Head of caudate nucleus (tissue), 42 donors: ENCODE measurements around the gene HOXA10.
A peak's percentile ranks its signal among the peaks of the same experiment; 100 is the strongest.

ENCODE experiments used
- DNase-seq, 42 donors: peaks; one replicate each; pipeline versions ENCODE4 v3.0.0 to v3.0.0-alpha.2; 2020 to 2021; ENCODE audit warnings: mixed read lengths in 7 of 42
- intact Hi-C: fragments of 100-400 bp; cut with DNase I; formaldehyde crosslinking; loops from one replicate; pipeline ENCODE4 v1.15.0; 2022

The HOXA10 gene

GRCh38 chr7:27205325-27206280 lies 31.5 kb upstream of the HOXA10 start:
- peak in 2 of 42 donors; percentile 1 to 4 for DNase-seq
- intact Hi-C loops, result no loop called here

GRCh38 chr7:27204851-27205322 lies 30.8 kb upstream of the HOXA10 start:
- DNase-seq, result peak in 3 of 42 donors; percentile 14 to 44 (median 18)
- intact Hi-C loops, result no loop called here

GRCh38 chr7:27203964-27204594 lies 30.0 kb upstream of the HOXA10 start:
- intact Hi-C loops, result no loop called here
- no peak for DNase-seq

- intact Hi-C loops, result no loop called here
- DNase-seq, result peak in 3 of 42 donors; percentile 14 to 35 (median 23)
Observed at GRCh38 chr7:27203365-27203953, 29.3 kb upstream of the HOXA10 start.

- peak in 2 of 42 donors; percentile 4 to 5 for DNase-seq
Observed at GRCh38 chr7:27202862-27203134, 28.7 kb upstream of the HOXA10 start.

GRCh38 chr7:27202018-27202861 lies 28.1 kb upstream of the HOXA10 start:
- peak in 5 of 42 donors; percentile 7 to 41 (median 18) for DNase-seq
- intact Hi-C loops, result no loop called here

More at GRCh38 chr7:27202862-27203134, 28.7 kb upstream of the HOXA10 start:
- intact Hi-C loops, result no loop called here

- DNase-seq, result peak in 3 of 42 donors; percentile 2 to 23 (median 9)
- intact Hi-C loops, result no loop called here
Observed at GRCh38 chr7:27201580-27202017, 27.5 kb upstream of the HOXA10 start.

- intact Hi-C loops, result no loop called here
Observed at GRCh38 chr7:27200761-27201579, 26.9 kb upstream of the HOXA10 start.

GRCh38 chr7:27199849-27200760 lies 26.0 kb upstream of the HOXA10 start, which contains the start of gene HOXA13:
Gene HOXA13 (minus strand): TSS chr7:27200091. CDS start chr7:27200077, 14 bp downstream.
- peak in 4 of 42 donors; percentile 3 to 36 (median 22) for DNase-seq
- intact Hi-C loops, result loop anchor here (5.0 to 10.0 kb wide), 2 partner anchors 375 to 722 kb away; no protein-coding TSS in a partner anchor

More at GRCh38 chr7:27200761-27201579, 26.9 kb upstream of the HOXA10 start:
- peak in 6 of 42 donors; percentile 12 to 45 (median 23) for DNase-seq

- DNase-seq, result peak in 4 of 42 donors; percentile 12 to 37 (median 26)
- intact Hi-C loops, result loop anchor here (5.0 to 10.0 kb wide), 2 partner anchors 376 to 723 kb away; no protein-coding TSS in a partner anchor
Observed at GRCh38 chr7:27198871-27199801, 25.0 kb upstream of the HOXA10 start.

GRCh38 chr7:27198138-27198841 lies 24.2 kb upstream of the HOXA10 start:
- DNase-seq, result peak in 4 of 42 donors; percentile 3 to 32 (median 18)
- intact Hi-C loops, result loop anchor here (5.0 to 10.0 kb wide), 2 partner anchors 377 to 724 kb away; no protein-coding TSS in a partner anchor

GRCh38 chr7:27197137-27198042 lies 23.3 kb upstream of the HOXA10 start:
- peak in 1 of 42 donors; percentile 1 for DNase-seq
- intact Hi-C loops, result loop anchor here (5.0 to 10.0 kb wide), 2 partner anchors 377 to 725 kb away; no protein-coding TSS in a partner anchor

- intact Hi-C loops, result loop anchor here (5.0 to 10.0 kb wide), 2 partner anchors 378 to 726 kb away; no protein-coding TSS in a partner anchor
Observed at GRCh38 chr7:27196287-27196767, 22.2 kb upstream of the HOXA10 start.

More at GRCh38 chr7:27196287-27196767, 22.2 kb upstream of the HOXA10 start:
- peak; percentile 69 to 94 (median 88) for DNase-seq
